HL-60/S4 treated with phorbol 12-myristate 13-acetate at 8.2 ng/mL for 4 days and 3 days (cell line): ENCODE data around the gene CCDC40.

Experiments
- in situ Hi-C: fragments of 300-500 bp; cut with MboI; formaldehyde crosslinking; loops from 2 replicates; pipeline ENCODE4 v1.15.0; 2022; ENCODE audit warnings: low sequenced_read_pairs

CCDC40 gene

DNA sequence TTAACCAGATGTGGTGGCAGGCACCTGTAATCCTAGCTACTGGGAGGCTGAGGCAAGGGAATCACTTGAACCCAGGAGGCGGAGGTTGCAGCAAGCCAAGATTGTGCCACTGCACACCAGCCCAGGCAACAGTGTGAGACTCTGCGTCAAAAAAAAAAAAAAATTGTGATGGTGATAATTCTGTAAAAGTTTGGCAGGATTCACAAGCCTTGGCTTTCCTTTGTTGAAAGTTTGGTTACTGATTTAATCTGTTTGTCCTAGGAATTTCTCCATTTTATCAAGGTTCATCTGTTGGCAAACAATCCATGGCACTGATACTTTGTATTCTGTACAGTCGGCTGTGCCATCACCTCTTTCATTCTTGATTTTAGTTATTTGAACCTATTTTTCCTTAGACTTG lies 94.5 kb downstream of the CCDC40 start:
- in situ Hi-C loops, result no loop called here

DNA sequence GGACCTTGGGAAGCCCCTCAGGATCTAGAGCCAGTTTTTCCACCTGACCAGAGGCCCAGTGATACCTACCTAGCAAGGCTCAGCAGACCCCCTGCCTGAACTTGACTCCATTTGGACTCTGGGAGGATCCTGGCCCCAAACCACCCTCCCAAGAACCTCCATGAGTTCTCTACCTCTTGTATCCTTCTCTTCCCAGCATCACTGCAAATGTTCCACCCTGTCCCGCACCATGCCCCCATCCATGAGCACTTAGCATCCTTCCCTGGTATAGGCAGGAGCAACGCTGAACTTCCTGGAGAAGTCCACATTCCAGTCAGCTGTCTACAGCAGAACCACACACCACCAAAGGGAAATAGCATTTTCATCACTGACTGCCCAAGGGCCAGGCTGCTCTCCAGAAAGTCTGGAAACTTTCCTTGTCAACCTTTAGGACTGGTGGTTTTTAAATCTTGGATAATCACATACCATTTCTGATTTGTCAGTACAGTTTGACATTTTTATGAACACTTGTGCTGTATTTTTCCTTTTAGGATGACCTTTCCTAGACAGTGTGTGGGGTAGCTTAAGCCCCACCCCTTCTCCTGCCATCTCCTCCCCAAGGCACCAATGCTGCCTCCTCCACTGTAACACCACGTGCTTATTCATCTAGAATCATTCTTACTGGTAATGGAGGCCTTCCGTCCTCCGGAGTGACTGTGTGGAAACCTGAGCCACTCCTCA lies 96.6 kb downstream of the CCDC40 start:
- in situ Hi-C loops, result no loop called here

DNA sequence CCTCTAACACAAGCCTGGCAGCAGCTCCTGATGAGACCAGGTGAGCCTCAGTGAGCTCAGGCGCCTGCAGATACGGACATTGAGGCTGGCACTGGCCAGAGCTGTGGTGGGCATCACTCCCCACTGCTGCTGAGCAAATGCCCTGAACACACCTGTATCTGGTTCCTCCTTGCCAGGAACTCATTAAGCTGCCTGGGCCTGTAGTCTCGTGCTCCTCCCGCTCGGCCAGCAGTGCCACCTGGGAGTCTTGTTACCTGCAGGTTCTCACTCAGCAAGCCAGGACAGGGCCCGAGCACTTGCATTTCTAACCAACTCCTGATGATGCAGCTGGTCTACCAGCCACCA lies 97.2 kb downstream of the CCDC40 start:
- in situ Hi-C loops, result no loop called here

DNA sequence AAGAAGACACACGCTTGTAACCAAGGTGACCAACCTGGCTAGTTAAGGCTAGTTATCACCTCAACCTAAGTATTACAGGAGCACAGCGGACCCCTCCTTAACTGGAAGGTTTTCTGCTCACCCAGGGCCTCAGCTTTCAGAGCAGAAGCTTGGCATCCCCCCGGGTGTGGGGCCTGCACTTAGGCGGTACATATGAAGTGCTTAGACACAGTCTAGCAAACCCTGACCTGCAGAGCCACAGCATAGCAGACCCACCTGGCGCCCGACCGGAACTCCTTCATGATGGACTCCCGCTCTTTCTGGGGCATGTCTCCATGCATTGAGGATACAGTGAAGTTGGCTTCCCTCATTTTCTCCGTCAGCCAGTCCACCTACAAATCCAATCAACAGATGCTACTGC lies 100.7 kb downstream of the CCDC40 start:
- in situ Hi-C loops, result no loop called here

DNA sequence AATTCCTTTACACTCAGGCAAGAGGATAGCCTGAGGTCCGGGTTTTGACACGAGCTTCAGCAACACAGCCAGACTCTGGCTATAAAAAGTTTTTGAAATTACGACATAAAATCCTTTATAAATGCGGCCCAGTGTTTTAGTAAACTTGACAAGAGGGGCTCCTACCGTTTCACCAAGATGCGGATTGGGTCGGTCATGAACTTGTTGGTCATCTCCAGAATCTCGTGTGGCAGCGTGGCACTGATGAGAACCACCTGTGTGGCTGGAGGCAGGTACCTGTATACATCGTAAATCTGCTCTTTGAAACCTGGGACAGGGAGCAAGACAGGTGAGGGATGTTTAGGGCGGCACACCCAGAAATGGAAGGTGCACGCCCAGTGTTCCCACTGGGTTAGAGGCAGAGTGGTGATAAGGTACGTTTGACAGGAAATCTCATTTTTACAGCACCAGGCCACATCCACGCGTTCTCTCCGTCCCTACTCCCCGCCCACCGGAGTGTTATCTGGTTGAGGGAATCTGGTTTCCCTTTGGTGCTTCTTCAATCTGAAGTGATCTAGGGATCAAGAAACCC lies 102.5 kb downstream of the CCDC40 start:
- in situ Hi-C loops, result no loop called here

DNA sequence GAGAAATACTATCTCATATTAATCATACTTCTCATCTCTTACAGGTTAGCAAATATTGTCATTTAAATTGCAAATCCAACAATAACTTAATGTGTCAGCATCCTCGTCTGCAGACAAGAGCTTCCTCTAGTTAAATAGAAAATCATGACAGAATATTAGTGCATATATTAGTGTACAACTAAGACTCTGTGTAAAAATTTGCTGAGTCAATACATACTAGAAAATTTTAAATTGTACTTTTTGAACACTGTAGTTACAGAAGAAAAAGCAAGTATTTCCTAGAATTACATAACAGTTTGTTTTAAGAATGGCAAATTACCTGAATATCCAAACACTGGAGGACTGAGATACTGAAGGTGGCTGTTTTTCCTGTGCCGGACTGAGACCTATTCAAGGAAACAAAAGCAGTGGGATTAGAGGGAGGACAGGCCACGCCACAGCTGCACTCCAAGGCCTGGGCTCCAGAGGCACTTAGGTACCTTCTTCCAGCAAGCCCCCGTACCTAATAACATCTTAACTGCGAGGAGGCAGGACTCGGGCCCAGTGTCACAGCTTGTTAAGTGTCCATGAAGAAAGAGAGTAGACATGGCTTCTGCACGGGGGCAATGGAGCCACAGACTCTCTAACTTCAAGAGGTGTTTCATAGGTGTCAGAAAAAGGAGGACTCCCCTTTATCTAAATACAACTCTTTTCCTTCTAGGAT lies 105.2 kb downstream of the CCDC40 start:
- in situ Hi-C loops, result no loop called here

DNA sequence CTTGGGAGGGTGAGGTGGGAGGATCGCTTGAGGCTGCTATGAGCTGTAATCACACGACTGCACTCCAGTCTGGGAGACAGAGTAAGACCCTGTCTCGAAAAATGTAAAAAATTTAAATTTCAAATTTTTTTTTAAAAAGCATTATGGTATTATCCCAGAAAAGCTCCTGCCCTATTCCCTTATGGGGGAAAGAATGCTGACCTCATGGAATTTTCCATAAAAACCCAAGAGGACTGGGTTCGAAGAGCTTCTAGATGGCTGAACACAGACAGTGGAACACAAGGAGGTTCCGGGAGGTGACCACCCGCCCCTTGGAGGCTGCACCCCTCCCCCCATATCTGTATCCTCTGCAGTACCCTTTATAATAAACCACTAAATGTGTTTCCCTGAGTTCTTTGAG lies 106.5 kb downstream of the CCDC40 start:
- in situ Hi-C loops, result no loop called here

DNA sequence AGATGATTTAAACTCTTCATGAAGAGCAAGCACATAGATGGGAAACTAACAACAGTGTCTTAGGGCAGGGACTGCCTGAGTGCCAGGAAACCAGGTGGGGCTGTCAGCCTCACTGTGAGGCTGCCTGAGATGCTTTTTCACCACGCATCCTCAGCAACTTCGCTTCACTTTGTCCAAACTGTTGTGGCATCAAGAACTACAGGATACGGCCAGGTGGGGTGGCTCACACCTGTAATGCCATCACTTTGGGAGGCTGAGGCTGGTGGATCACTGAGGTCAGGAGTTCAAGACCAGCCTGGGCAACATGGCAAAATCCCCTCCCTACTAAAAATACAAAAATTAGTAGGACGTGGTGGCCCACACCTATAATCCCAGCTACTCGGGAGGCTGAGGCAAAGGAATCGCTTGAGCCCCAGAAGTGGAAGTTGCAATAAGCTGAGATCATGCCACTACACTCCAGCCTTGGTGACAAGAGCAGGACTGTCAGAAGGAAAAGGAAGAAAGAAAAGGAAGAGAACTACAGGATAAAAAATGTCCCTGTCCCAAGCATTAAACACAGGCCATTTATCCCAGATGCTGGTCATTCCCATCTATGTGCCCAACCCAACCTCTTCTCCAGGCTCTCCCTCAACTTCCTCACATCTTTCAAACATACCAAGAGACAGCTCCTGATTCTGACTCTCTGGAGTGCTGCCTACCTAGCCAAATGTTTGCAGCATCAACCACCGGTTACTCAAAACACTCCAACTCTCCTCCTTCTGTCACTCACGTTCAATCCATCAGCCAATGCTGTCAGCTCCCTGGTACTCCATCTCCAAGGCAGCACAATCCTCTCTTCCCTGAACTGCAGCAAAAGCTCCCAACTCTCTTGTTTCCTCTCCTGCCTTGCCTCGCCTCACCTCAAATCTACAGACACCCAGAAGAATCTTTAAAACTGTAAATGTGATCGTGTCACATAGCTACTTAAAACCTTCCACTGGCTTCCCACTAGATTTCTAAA lies 108.9 kb downstream of the CCDC40 start:
- in situ Hi-C loops, result no loop called here

DNA sequence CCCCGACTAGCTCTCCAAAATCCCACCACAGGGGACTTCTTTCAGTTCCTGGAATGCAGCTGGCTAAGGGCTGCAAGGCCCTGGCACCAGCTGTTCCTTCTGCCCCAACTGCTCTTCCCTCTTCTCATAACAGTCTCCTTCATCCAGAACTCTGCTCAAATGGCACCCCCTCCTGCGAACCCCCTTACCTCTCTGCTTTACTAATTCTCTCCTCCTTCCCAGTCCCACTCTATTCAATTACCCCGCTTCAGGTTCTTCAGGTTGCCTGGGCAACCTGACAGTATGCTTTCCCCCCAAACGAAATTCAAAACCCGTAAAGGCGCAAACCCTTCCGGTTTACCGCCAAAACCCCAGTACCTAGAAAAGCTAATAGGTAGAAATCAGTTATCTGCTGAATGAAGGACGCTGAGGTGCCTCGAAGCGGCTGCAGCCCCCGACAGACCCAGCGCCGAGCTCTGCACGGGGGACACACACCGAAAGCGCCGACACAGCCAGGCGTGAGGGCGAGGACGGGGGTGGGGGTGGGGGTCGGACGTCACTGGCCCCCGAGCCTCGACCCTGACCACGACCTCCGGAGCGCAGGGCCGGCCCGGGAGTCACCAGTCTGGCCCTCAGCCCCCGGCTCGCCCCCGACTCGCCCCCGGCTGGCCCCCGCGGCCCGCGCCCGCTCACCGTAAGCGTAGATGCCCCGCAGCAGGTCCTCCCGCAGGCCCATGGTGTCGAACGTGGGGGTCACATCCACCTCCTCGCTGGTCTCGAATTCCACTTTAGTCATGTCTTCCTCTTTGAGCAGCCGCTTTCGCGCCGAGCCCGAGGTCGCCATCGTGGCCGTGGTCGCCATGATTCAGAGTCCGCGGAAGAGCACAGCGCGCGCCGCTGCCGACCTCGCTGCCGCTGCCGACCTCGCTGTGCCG lies 109.9 kb downstream of the CCDC40 start:
- in situ Hi-C loops, result no loop called here

DNA sequence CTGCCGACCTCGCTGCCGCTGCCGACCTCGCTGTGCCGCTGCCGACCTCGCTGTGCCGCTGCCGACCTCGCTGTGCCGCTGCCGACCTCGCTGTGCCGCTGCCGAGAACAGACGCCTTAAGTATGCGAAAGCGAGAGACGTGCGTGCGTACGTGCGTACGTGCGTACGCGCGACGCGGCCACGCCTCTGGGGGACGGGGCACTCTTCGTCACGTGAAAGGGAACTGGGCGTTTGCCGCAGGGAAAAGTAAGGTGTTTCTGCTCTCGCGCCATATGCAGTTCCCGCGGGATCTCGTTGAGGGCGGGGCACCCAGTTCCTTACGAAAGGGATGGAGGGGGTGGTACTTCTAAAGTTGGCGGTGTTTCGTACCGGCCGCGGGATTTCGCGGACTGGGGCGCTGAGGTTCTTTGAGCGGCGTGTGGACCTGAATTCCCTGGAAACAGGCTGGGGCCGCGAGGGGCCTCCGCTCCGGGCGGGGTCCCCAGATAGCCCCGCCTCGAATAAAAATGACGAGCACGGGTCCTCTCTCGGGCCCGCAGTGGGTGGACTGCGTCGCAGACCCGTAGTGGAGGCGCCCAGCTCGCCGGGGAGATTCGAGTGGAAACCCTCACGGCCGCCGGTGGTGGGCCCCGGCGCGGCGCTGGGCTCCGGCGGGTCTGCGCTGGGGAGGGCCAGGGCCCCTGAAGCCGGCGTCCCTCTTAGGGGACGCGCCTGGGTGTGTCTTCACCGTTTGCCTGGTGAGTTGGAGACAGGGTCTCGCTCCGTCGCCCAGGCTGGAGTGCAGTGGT lies 110.8 kb downstream of the CCDC40 start, which contains the start of gene EIF4A3:
EIF4A3 (minus strand) TSS at position 94 of the 788 bp plus-strand sequence. CDS start 167 bp downstream, outside the sequence.
- in situ Hi-C loops, result no loop called here
